Esophagus muscularis mucosa (tissue), 4 donors: ENCODE measurements around the gene ZNF683. TPM values are rescaled to one million over a fixed set of nuclear protein-coding genes. Genes with fewer than 3 reads are reported as not detected.
"Not testable (repeated sequence)": the region's sequence is repeated elsewhere in the genome, so short reads cannot be mapped to it uniquely, and the experiment has no call there.

Experiments
- DNase-seq: peaks from one replicate; pipeline ENCODE4 v3.0.0-alpha.2; 2017; ENCODE audit errors: extremely low spot score
- H3K27ac ChIP-seq, 4 donors: fragments of 200-600 bp; sonication (generic); replicated peaks in 1 of 4; 1 replicate in 3 of 4; 2 replicates in 1 of 4; pipeline ENCODE4 v1.5.1; 2016 to 2019; ENCODE audit warnings: mild to moderate bottlenecking in 1 of 4
- H3K27me3 ChIP-seq, 4 donors: fragments of 200-600 bp; sonication (generic); one replicate each; pipeline versions ENCODE4 v1.5.1 to v1.6.0; 2016 to 2019
- H3K36me3 ChIP-seq, 4 donors: fragments of 200-600 bp; sonication (generic); one replicate each; pipeline ENCODE4 v1.5.1; 2016 to 2019
- H3K4me1 ChIP-seq, 4 donors: fragments of 200-600 bp; sonication (generic); one replicate each; pipeline ENCODE4 v1.5.1; 2016 to 2019
- H3K4me3 ChIP-seq, 4 donors: fragments of 200-600 bp; sonication (generic); 1 replicate in 2 of 4; 2 replicates in 2 of 4; pipeline ENCODE4 v1.5.1; 2016 to 2019; ENCODE audit warnings: mild to moderate bottlenecking in 4 of 4, moderate library complexity in 1 of 4
- H3K9me3 ChIP-seq, 4 donors: fragments of 200-600 bp; sonication (generic); 1 replicate in 3 of 4; 2 replicates in 1 of 4; pipeline ENCODE4 v1.5.1; 2016 to 2019
- EP300 ChIP-seq: sonication (generic); formaldehyde crosslinking; IDR thresholded peaks from one replicate; pipeline ENCODE4 v1.6.1; 2017; ENCODE audit warnings: antibody characterized with exemption
- POLR2A ChIP-seq: fragments of 450-650 bp; IDR thresholded peaks from one replicate; pipeline ENCODE4 v1.6.1; 2017; ENCODE audit warnings: antibody characterized with exemption, moderate library complexity, mild to moderate bottlenecking, low read depth
- POLR2AphosphoS5 ChIP-seq, 2 donors: sonication (generic); formaldehyde crosslinking; IDR thresholded peaks; one replicate each; pipeline ENCODE4 v1.6.1; 2017; ENCODE audit warnings: antibody characterized with exemption in 2 of 2
- WGBS: methylation state at CpG from one replicate; pipeline ENCODE4 v1.1.5; 2018; 5-methylcytosine and 5-hydroxymethylcytosine counted together
- intact Hi-C: fragments of 100-400 bp; cut with DNase I; formaldehyde crosslinking; loops from one replicate; pipeline ENCODE4 v1.15.1; 2023
- total RNA-seq, 4 donors: library from RNA; depleted of rRNA; stranded (reverse); fragments of >200 nt; gene quantifications; one replicate each; pipeline versions ENCODE4 v1.1.0 to v1.2.1, GENCODE V29; 2016
- TF ChIP-seq, protein P1 (sequence below), 3 experiments: fragments of 200-600 bp in 2 of 3; fragments of 450-650 bp in 1 of 3; sonication (generic) in 2 of 3; IDR thresholded peaks; one replicate each; pipeline ENCODE4 v1.5.1; 2017 to 2019; ENCODE audit warnings: antibody characterized with exemption in 3 of 3, mild to moderate bottlenecking in 2 of 3, moderate library complexity in 1 of 3

ZNF683 gene
- total RNA-seq, 4 donors from 2014 or later, result not detected

DNA sequence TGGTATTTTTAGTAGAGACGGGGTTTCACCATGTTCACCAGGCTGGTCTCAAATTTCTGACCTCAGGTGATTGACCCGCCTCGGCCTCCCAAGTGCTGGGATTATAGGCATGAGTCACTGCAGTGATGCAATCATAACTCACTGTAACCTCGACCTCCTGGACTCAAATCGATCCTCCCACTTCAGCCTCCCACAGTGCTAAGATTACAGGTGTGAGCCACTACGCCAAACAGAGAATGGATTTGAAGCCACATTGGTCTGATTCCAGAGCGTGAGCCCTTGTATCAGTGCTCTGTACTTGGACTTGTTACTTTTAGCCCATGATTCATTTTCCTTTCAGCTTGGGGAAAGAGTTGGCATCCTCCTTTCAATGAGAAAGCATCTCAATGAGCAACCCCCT, 14.9 kb upstream of the ZNF683 start:
- DNase-seq, result no peak
- Histone ChIP-seq H3K9me3 (no peaks in the 10 kb centered on the region), H3K36me3 (no peaks in the 10 kb centered on the region), H3K27me3 (peaks cover 0 to 56% (median 0%) of the 10 kb centered on the region in 4 donors), H3K4me1 (no peaks in the 10 kb centered on the region), H3K4me3 (no peak overlapping the region), H3K27ac (no peak overlapping the region)
- TF ChIP-seq EP300 (no peak), POLR2A (no peak), POLR2AphosphoS5 (IDR thresholded peaks at IDR 0.05) (no peak)
- TF ChIP-seq, protein P1, sequence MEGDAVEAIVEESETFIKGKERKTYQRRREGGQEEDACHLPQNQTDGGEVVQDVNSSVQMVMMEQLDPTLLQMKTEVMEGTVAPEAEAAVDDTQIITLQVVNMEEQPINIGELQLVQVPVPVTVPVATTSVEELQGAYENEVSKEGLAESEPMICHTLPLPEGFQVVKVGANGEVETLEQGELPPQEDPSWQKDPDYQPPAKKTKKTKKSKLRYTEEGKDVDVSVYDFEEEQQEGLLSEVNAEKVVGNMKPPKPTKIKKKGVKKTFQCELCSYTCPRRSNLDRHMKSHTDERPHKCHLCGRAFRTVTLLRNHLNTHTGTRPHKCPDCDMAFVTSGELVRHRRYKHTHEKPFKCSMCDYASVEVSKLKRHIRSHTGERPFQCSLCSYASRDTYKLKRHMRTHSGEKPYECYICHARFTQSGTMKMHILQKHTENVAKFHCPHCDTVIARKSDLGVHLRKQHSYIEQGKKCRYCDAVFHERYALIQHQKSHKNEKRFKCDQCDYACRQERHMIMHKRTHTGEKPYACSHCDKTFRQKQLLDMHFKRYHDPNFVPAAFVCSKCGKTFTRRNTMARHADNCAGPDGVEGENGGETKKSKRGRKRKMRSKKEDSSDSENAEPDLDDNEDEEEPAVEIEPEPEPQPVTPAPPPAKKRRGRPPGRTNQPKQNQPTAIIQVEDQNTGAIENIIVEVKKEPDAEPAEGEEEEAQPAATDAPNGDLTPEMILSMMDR (IDR thresholded peaks at IDR 0.05), result no peak
- WGBS, result 77% methylated on average over 7 of the region's 7 CpGs
- intact Hi-C loops, result no loop called here

DNA sequence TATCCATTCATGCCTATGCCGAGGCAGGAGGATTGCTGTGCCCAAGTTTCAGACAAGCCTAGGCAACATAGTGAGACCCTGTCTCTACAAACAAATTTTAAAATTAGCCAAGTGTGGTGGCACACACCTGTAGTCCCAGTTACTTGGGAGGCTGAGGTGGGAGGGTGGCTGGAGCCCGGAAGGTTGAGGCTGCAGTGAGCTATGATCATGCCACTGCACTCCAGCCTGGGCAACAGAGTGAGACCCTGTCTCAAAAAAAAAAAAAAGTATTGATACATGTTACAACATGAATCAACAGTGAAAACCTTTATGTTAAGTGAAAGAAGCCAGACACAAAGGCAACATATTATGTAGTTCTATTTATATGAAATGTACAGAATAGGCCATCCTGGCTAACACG, 12.5 kb upstream of the ZNF683 start:
- 79% methylated on average over 3 of the region's 3 CpGs for WGBS
- H3K36me3 ChIP-seq, H3K9me3 ChIP-seq, intact Hi-C loops, DNase-seq, H3K27ac ChIP-seq, H3K4me3 ChIP-seq, H3K4me1 ChIP-seq: not testable (repeated sequence)
- peaks cover 0 to 55% (median 0%) of the 10 kb centered on the region in 4 donors for H3K27me3 ChIP-seq

DNA sequence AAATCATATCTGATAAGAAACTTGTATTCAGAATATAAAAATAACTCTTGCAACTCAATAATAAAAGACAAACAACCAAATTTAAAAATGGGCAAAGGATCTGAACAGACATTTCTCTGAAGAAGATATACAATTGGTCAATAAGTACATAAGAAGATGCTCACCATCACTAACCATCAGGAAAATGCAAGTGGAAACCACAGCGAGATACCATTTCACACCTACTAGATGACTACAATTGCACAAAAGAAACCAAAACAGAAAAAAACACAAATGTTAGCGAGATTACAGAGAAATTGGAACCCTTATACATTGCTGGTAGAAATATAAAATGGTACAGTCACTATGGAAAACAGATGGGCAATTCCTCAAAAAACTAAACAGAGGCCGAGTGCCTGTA, 11.5 kb upstream of the ZNF683 start:
- no peaks in the 10 kb centered on the region for H3K9me3 ChIP-seq
- H3K4me3 ChIP-seq, result no peak overlapping the region
- intact Hi-C loops, result no loop called here
- no peaks in the 10 kb centered on the region for H3K4me1 ChIP-seq
- TF ChIP-seq POLR2AphosphoS5 (IDR thresholded peaks at IDR 0.05), result no peak
- TF ChIP-seq, protein P1 (IDR thresholded peaks at IDR 0.05), result no peak
- TF ChIP-seq POLR2A, result no peak
- no peak for TF ChIP-seq EP300
- no peak for DNase-seq
- WGBS, result 80% methylated on average over 3 of the region's 3 CpGs
- no peaks in the 10 kb centered on the region for H3K36me3 ChIP-seq
- peaks cover 0 to 48% (median 0%) of the 10 kb centered on the region in 4 donors for H3K27me3 ChIP-seq
- H3K27ac ChIP-seq, result no peak overlapping the region

DNA sequence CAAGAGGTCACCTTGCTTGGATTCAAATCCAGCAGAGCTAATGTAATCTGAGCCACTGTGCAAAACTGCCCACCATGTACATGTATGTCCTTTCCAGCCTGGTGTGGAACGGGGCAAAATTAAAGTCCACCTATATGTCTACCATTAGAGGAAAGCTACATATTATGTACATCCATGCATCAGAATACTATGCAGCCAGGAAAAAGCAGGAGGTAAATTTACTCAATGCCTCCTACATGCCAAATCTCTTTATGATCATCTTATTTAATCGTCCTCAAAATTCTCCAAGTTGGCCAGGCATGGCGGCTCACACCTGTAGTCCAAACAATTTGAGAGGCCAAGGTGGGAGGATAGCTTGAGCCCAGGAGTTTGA, 6.3 kb upstream of the ZNF683 start:
- Histone ChIP-seq H3K9me3 (no peaks in the 10 kb centered on the region), H3K4me1 (peaks cover 0 to 8% (median 3%) of the 10 kb centered on the region in 4 donors), H3K4me3 (no peak overlapping the region), H3K36me3 (no peaks in the 10 kb centered on the region), H3K27ac (no peak overlapping the region), H3K27me3 (peaks cover 0 to 23% (median 0%) of the 10 kb centered on the region in 4 donors)
- no peak for DNase-seq
- intact Hi-C loops, result no loop called here
- 100% methylated on average over 3 of the region's 3 CpGs for WGBS
- TF ChIP-seq EP300 (no peak), POLR2AphosphoS5 (IDR thresholded peaks at IDR 0.05) (no peak), POLR2A (no peak)
- TF ChIP-seq, protein P1 (IDR thresholded peaks at IDR 0.05), result no peak

DNA sequence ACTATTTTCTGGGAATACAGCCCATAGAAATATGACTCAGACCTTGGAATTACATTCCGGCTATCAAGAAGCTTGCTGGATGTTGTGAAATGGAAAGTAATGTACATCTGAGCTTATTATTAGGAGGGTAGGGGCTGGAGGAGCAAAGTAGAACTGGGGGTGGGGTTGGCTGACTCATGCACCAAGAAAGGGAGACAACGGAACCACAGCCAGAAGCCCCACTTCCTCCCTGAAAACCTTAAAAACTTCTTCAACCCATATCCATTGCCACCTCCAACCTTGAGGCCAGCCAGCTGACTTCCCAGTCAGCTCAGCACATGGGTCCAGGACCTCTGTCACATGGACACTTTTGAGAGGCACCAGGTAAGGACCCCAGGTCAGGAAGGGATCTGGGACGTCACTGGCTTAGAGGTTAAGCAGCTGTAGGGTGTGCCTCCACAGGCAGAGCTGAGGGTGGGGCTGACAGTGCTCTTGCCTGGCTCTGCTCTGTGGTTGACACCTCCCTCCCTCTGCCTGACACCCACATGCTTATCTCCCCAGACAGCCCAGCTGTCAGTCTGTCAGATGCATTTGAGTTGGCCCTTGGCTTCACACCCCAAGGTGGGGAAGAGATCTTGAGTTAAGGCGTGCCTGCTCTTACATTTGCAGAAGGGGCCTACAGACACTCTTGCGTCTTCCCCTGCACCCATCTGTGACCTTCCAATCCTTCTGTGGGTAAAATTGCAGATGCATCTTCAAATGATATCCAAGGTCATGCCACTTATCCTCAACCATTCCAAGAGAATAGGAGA, 5.7 kb upstream of the ZNF683 start:
- H3K27ac ChIP-seq, result no peak overlapping the region
- WGBS, result 30% methylated on average over 5 of the region's 5 CpGs
- H3K36me3 ChIP-seq, result no peaks in the 10 kb centered on the region
- peaks cover 0 to 8% (median 3%) of the 10 kb centered on the region in 4 donors for H3K4me1 ChIP-seq
- TF ChIP-seq POLR2A (no peak), POLR2AphosphoS5 (IDR thresholded peaks at IDR 0.05) (no peak), EP300 (no peak)
- TF ChIP-seq, protein P1 (IDR thresholded peaks at IDR 0.05), result no peak
- H3K4me3 ChIP-seq, result no peak overlapping the region
- H3K27me3 ChIP-seq, result peaks cover 0 to 19% (median 0%) of the 10 kb centered on the region in 4 donors
- H3K9me3 ChIP-seq, result no peaks in the 10 kb centered on the region
- no peak for DNase-seq
- intact Hi-C loops, result no loop called here
